ENCODE data around the gene LYSMD2. TPM values are rescaled to one million over a fixed set of nuclear protein-coding genes. Genes with fewer than 3 reads are reported as not detected.

Gene LYSMD2
- total RNA-seq, 1 donor from 2014 or later = 20.6 TPM

DNA sequence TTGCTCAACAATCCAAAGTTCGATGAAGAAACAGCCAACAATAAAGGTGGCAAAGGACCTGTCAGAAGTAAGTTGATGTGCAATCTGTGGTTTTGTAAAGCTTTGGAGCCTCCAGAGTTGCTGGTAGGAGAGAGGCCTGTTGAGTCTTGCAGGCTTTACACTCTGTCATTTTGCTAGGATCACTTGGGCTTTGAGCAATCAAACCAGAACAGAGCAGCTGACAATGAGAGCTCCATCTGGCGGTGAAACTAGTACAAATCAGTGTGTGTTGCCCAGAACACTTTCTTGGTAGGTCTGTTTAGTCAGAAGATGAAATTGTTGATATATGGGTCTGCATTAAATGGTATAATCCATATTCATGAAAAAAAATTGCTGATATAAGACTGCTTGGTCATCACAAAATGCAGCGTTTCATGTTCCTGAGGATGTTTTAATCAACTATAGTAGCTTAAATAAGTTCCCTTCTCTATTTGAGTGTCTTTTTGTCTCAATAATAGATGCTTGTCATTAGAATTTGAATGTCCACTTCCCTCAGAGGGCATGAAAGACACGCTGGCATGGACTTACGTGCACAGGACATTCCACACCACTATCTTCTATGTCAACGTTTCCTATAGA is 39.6 kb upstream of the LYSMD2 start:
- H3K27ac ChIP-seq = no peak overlapping the region
- H3K9me3 ChIP-seq = no peaks in the 10 kb centered on the region
- peaks cover 10% of the 10 kb centered on the region for H3K4me1 ChIP-seq
- no peak for DNase-seq
- TF ChIP-seq CTCF (IDR thresholded peaks at IDR 0.05) = peak; percentile 73
- no peaks in the 10 kb centered on the region for H3K27me3 ChIP-seq
- no peak overlapping the region for H3K4me3 ChIP-seq
- peak; percentile 96 for ATAC-seq
- intact Hi-C loops (cut with DNase I) = loop anchor here (5.0 kb wide), 1 partner anchor 125 kb away; no protein-coding TSS in a partner anchor
- H3K36me3 ChIP-seq = peaks cover 13% of the 10 kb centered on the region

DNA sequence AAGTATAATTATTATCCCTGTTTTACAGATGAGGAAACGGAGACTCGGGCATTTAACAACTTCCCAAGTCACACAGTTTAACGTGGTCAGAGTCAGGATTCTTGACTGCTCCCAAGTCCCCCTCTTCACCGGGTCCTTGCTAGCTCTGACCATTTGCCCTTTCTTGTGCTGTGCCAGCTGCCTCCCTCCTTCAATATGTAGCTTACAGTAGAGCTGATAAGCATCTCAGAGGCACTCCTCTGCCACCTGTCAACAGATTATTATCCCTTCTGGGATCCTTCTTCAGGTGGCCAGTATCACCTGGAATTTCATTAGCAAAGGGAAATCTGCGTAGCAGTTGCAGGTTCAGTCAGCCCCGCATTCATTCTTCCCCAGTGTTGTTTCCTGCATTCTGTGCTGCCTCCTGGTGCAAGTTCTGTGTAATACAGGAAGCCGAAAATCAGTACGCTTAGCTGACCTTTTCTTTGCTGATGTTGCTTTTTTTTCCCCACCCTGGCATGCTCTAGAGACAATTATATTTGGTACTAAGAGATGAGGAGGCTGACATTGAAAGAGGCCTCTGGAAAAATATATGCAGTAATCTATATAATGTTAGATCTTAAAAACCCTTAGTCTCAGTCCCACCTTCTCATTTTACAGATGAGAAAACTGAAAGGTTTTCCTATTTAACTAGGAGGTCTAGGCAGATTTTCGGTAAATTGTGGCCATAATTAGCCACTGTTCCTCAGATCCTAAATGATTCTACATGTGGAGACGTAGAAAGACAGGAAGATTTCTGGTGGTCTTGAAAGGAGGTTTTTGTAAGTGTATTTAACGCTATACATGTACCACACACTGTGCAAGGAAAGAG is 38.7 kb upstream of the LYSMD2 start:
- no peaks in the 10 kb centered on the region for H3K27me3 ChIP-seq
- H3K36me3 ChIP-seq = peaks cover 13% of the 10 kb centered on the region
- no peaks in the 10 kb centered on the region for H3K9me3 ChIP-seq
- ATAC-seq (peak; percentile 89), DNase-seq (no peak)
- intact Hi-C loops (cut with DNase I) = loop anchor here (5.0 kb wide), 1 partner anchor 124 kb away; no protein-coding TSS in a partner anchor
- peak; percentile 82 for TF ChIP-seq CTCF (IDR thresholded peaks at IDR 0.05)
- peaks cover 10% of the 10 kb centered on the region for H3K4me1 ChIP-seq
- no peak overlapping the region for H3K27ac ChIP-seq
- no peak overlapping the region for H3K4me3 ChIP-seq

DNA sequence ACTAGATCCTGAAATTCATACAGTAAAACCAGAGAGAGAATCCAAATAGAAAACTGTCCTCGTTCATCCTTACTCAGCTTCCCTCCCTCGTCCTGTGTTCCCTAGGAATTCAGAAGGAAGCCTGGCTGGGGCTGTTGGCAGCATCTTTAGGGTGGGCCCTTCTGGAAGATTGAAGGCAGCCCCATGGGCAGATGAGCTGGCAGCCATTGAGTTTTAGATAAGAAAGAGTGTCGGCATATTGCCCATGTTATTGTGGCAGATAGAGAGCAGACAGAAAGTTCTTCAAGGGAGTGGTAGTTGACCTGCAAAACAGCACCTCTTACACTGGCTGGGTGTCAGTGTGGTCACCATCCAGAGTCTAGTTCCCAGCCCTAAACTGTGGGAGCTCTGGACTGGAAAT is 37.5 kb upstream of the LYSMD2 start:
- no peak for TF ChIP-seq CTCF (IDR thresholded peaks at IDR 0.05)
- H3K4me1 ChIP-seq = peaks cover 10% of the 10 kb centered on the region
- ATAC-seq (no peak), DNase-seq (no peak)
- intact Hi-C loops (cut with DNase I) = loop anchor here (5.0 kb wide), 1 partner anchor 123 kb away; no protein-coding TSS in a partner anchor
- H3K9me3 ChIP-seq = no peaks in the 10 kb centered on the region
- no peak overlapping the region for H3K4me3 ChIP-seq
- no peaks in the 10 kb centered on the region for H3K27me3 ChIP-seq
- peaks cover 13% of the 10 kb centered on the region for H3K36me3 ChIP-seq
- no peak overlapping the region for H3K27ac ChIP-seq

DNA sequence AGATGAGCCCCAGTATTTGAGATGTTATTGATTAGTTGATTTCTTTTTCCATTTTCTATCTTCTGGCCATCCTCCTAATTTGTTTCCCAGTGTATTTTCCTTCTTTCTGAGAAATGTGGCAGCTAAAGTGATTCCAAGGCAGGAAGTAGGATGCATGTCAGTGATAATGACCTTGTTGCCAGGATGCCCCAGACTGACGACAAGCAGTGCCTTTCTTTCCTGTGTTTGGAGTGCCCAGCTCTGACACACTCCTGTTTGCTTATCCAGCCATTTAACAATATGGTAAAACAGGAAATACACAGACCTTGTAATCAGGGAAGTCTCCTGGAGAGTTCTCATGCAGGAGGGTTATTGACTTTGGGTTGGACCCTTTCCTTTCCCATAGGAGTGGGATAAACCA is 34.3 kb upstream of the LYSMD2 start:
- ATAC-seq (no peak), DNase-seq (no peak)
- no peaks in the 10 kb centered on the region for H3K9me3 ChIP-seq
- H3K36me3 ChIP-seq = peaks cover 13% of the 10 kb centered on the region
- no peak overlapping the region for H3K4me3 ChIP-seq
- TF ChIP-seq CTCF (IDR thresholded peaks at IDR 0.05) = no peak
- intact Hi-C loops (cut with DNase I) = no loop called here
- H3K27me3 ChIP-seq = no peaks in the 10 kb centered on the region
- H3K4me1 ChIP-seq = peaks cover 9% of the 10 kb centered on the region
- H3K27ac ChIP-seq = no peak overlapping the region

GRCh38 chr15:51770902-51771301 is 33.4 kb upstream of the LYSMD2 start:
- no peaks in the 10 kb centered on the region for H3K27me3 ChIP-seq
- ATAC-seq (no peak), DNase-seq (no peak)
- TF ChIP-seq CTCF (IDR thresholded peaks at IDR 0.05) = no peak
- no peaks in the 10 kb centered on the region for H3K9me3 ChIP-seq
- no peak overlapping the region for H3K4me3 ChIP-seq
- no peak overlapping the region for H3K27ac ChIP-seq
- H3K4me1 ChIP-seq = no peaks in the 10 kb centered on the region
- peaks cover 13% of the 10 kb centered on the region for H3K36me3 ChIP-seq
- intact Hi-C loops (cut with DNase I) = no loop called here

Measured in upper lobe of right lung (tissue), 1 donor.